Testis (tissue), 3 donors: Measurements from ENCODE around the gene M6PR. TPM values are rescaled to one million over a fixed set of nuclear protein-coding genes. Genes with fewer than 3 reads are reported as not detected.

ENCODE experiments used
- DNase-seq: peaks from one replicate; pipeline ENCODE4 v3.0.0-alpha.2; 2019
- H3K27ac ChIP-seq, 2 donors: fragments of 200-600 bp; sonication (generic); one replicate each; pipeline ENCODE4 v1.5.1; 2019
- H3K27me3 ChIP-seq: fragments of 200-600 bp; sonication (generic); one replicate; pipeline ENCODE4 v1.5.1; 2019
- H3K36me3 ChIP-seq: fragments of 200-600 bp; sonication (generic); one replicate; pipeline ENCODE4 v1.5.1; 2017; ENCODE audit warnings: low read depth; ENCODE audit errors: missing control alignments
- H3K4me1 ChIP-seq: fragments of 200-600 bp; sonication (generic); one replicate; pipeline ENCODE4 v1.5.1; 2019
- H3K4me3 ChIP-seq, 2 donors: fragments of 200-600 bp; sonication (generic); one replicate each; pipeline ENCODE4 v1.5.1; 2017 to 2019
- H3K9me3 ChIP-seq: fragments of 200-600 bp; sonication (generic); one replicate; pipeline ENCODE4 v1.5.1; 2017
- POLR2A ChIP-seq: fragments of 450-650 bp; IDR thresholded peaks from one replicate; pipeline ENCODE4 v1.6.1; 2017; ENCODE audit warnings: antibody characterized with exemption, mild to moderate bottlenecking, moderate library complexity
- WGBS, 2 donors: methylation state at CpG; one replicate each; pipeline ENCODE4 v1.1.5; 2018; 5-methylcytosine and 5-hydroxymethylcytosine counted together
- intact Hi-C: fragments of 100-400 bp; cut with DNase I; formaldehyde crosslinking; loops from one replicate; pipeline ENCODE4 v1.15.1; 2023; ENCODE audit warnings: low total_unique reads
- polyA plus RNA-seq: library from polyadenylated mRNA; stranded (reverse); fragments of 350-450 nt; fragmentation: Illumina TruSeq; extraction: RNeasy Lipid Tissue Mini Kit (QIAGEN cat#74804); gene quantifications from one replicate; pipeline ENCODE4 v1.2.3, GENCODE V29; 2014; ENCODE audit warnings: low read depth, low replicate concordance; ENCODE audit not compliant: insufficient read depth
- total RNA-seq, 2 donors: library from RNA; depleted of rRNA; stranded (reverse); fragments of >200 nt; gene quantifications; one replicate each; pipeline ENCODE4 v1.2.3, GENCODE V29; 2016
- TF ChIP-seq, protein P1 (sequence below), 3 experiments: fragments of 450-650 bp in 2 of 3; fragments of 200-600 bp in 1 of 3; sonication (generic) in 1 of 3; IDR thresholded peaks; one replicate each; pipeline ENCODE4 v1.5.1; 2016 to 2019; ENCODE audit warnings: antibody characterized with exemption in 3 of 3, mild to moderate bottlenecking in 2 of 3, moderate library complexity in 1 of 3

M6PR gene
- total and polyA plus RNA-seq, 3 donors from 2014 or later: 127 to 172 (median 166) TPM

DNA sequence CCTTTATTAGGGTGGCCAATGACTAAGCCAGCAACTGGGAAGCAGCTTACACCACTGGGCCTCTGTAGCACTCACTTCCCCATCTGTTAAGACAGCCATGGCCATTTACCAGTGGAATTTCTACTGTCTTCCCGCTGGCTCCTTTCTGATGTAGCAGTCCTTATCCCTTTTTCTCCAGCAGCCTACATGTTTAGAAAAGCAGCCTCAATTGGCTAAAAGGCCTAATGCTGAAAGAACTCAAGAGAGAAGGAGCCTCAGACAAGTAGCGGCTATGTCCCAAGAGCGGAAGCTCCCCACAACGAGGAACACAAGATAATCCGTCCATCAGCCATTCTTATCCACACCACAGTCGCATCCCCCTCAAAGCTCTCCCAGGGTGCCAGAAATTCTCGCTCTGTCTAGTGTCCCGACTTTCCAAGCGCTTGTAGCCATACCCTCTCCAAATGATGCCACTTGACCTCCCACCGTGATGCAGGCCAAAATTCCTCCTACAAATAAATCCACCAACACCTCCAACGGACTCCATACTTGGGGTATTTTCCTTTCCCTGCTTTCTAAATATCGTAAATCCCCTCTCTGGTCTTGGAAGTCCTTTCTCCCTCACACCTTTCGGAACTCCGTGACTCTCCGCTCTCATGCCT lies 624 bp downstream of the M6PR start:
- no peak for TF ChIP-seq POLR2A
- TF ChIP-seq, protein P1, sequence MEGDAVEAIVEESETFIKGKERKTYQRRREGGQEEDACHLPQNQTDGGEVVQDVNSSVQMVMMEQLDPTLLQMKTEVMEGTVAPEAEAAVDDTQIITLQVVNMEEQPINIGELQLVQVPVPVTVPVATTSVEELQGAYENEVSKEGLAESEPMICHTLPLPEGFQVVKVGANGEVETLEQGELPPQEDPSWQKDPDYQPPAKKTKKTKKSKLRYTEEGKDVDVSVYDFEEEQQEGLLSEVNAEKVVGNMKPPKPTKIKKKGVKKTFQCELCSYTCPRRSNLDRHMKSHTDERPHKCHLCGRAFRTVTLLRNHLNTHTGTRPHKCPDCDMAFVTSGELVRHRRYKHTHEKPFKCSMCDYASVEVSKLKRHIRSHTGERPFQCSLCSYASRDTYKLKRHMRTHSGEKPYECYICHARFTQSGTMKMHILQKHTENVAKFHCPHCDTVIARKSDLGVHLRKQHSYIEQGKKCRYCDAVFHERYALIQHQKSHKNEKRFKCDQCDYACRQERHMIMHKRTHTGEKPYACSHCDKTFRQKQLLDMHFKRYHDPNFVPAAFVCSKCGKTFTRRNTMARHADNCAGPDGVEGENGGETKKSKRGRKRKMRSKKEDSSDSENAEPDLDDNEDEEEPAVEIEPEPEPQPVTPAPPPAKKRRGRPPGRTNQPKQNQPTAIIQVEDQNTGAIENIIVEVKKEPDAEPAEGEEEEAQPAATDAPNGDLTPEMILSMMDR (IDR thresholded peaks at IDR 0.05): no peak
- Histone ChIP-seq H3K27ac (peak overlapping the region; percentile 94 to 99), H3K4me3 (peak overlapping the region; percentile 75 to 80), H3K4me1 (no peaks in the 10 kb centered on the region), H3K27me3 (no peaks in the 10 kb centered on the region), H3K36me3 (no peaks in the 10 kb centered on the region), H3K9me3 (no peaks in the 10 kb centered on the region)
- peak; percentile 40 for DNase-seq
- intact Hi-C loops: no loop called here
- WGBS, 2 donors: 0 to 1% methylated on average over 15 of the region's 15 CpGs

DNA sequence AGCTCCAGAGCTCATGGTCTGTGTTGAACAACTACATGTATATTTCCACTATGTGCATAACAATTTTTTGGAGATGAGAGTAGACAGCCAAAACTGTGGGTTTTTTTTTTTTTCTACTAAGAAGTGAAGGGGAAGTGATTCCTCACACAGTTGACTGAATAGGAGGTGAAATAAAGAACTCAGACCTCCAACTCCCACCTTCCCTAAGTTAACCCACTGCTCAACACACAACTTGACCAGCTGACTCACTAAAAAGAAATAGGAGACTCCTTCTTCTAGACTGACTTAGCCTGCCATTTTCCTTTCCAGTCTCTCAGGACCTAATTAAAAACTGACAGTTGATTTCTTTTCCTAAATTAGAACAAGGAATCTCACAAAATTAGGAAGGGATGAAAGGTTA lies 1.7 kb downstream of the M6PR start:
- intact Hi-C loops: no loop called here
- TF ChIP-seq POLR2A: no peak
- TF ChIP-seq, protein P1 (IDR thresholded peaks at IDR 0.05): no peak
- H3K27ac ChIP-seq: no peak overlapping the region
- H3K9me3 ChIP-seq: no peaks in the 10 kb centered on the region
- H3K36me3 ChIP-seq: no peaks in the 10 kb centered on the region
- no peaks in the 10 kb centered on the region for H3K4me1 ChIP-seq
- H3K27me3 ChIP-seq: no peaks in the 10 kb centered on the region
- no peak for DNase-seq
- H3K4me3 ChIP-seq: no peak overlapping the region

GRCh38 chr12:8946733-8947132 lies 2.7 kb downstream of the M6PR start:
- Histone ChIP-seq H3K36me3 (no peaks in the 10 kb centered on the region), H3K4me1 (no peaks in the 10 kb centered on the region), H3K9me3 (no peaks in the 10 kb centered on the region), H3K4me3 (no peak overlapping the region), H3K27ac (no peak overlapping the region), H3K27me3 (no peaks in the 10 kb centered on the region)
- DNase-seq: no peak
- TF ChIP-seq POLR2A: no peak
- TF ChIP-seq, protein P1 (IDR thresholded peaks at IDR 0.05): no peak
- 81 to 94% methylated on average over 1 of the region's 1 CpG for WGBS, 2 donors
- intact Hi-C loops: no loop called here

DNA sequence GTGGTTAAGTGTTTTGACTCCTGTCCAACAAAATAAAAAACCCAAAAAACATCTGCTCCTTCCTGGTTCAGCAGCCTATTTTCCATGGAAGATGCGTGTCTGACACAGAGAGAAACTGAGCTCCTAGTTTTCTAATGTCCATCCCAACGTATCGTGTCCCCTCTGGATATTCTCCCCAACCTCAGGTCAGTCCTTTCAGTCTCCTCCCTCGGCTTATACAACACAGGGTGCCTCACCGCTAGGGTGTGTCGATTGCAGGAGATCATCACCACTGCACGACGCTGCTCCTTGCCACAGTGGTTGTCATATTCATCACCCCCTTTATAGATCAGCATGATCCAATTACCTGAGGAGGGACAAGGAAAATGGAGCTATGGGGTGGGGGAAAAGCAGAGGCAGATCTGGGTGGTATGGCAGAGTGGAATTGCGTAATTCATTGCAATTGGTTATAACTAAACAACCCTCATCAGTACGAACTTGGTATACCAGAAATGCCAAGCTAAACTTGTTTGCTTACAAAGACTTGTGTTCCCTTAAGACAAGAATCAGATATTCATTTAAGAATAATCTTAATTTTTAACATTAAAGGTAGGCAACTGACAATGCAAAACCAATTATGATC lies 5.8 kb downstream of the M6PR start:
- no peak overlapping the region for H3K4me3 ChIP-seq
- no peaks in the 10 kb centered on the region for H3K27me3 ChIP-seq
- no peaks in the 10 kb centered on the region for H3K4me1 ChIP-seq
- DNase-seq: no peak
- H3K9me3 ChIP-seq: no peaks in the 10 kb centered on the region
- TF ChIP-seq, protein P1 (IDR thresholded peaks at IDR 0.05): no peak
- TF ChIP-seq POLR2A: no peak
- H3K27ac ChIP-seq: no peak overlapping the region
- intact Hi-C loops: no loop called here
- no peaks in the 10 kb centered on the region for H3K36me3 ChIP-seq
- WGBS, 2 donors: 93 to 99% methylated on average over 10 of the region's 10 CpGs
